T-helper 22 cell (primary cell): ENCODE results near the gene USP22.

Experiments used
- DNase-seq: peaks from one replicate; pipeline ENCODE4 v3.0.0-alpha.2; 2020; ENCODE audit warnings: low read depth

USP22 gene

DNA sequence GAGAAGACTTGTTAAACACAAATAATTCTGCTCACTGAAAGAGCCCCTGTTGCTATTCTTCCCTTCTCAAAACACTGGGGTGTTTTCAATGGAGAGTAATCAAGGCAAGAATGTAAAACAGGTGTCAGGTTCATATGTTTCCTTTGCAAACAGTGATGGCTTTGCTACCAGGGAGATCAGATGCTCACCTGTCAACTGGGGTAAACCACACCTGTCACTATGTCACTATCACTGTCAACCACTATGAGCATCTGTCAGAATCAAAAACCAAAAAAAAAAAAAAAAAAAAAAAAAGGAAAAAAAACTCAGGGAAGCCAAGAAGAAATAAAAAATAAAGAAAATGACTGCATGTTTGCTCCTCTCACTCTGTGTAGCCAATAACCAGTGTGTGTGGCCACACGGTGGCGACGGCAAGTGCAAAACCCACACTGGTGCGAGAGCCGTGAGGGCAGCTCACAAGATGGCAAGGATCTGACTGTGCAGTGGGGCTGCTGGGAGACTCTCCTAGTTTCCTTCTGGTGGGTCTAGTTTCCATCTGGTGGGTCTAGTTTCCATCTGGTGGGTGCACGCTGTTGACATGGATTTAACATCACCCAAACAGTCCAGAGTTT is 22.7 kb downstream of the USP22 start:
- no peak for DNase-seq

GRCh38 chr17:21018894-21019293 is 23.9 kb downstream of the USP22 start:
- DNase-seq, result no peak

GRCh38 chr17:21017861-21018260 is 24.9 kb downstream of the USP22 start:
- DNase-seq, result no peak

DNA sequence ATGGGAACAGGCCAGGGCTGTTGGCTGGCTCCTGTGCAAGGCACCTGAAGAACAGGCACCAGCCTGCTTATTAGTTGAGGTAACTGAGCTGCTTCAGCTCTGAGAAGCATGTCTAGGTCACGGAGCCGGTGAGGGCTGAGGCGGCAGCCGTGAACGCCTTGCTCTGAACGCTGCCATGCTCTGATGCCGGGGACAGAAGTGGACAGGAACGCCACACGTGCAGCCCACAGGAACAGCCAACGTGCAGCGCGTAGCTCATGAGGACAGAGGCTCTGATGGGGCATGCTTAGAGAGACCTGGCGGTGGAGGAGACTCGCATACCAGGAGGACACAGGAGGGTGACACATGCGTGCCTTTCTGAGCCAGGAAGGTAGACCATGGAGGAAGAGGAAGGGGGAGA is 25.6 kb downstream of the USP22 start:
- no peak for DNase-seq

DNA sequence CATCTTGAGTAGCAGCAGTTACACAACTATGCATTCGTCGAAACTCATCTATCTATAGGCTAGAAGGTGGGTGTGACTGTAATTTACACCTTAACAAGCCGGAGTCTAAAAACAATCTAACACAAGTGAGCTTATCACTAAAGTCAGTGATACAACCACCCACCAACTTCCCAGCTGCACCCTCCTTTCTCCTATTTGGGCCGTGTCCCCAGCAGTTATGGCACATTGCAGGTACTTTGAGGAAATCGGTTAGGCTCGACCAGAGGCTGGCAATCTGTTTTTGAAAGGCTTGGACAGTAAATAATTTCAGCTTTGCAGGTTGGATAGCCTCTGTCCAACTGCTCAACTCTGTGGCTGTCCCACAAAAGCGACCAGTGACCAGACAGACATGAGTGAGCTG is 26.0 kb downstream of the USP22 start:
- no peak for DNase-seq

DNA sequence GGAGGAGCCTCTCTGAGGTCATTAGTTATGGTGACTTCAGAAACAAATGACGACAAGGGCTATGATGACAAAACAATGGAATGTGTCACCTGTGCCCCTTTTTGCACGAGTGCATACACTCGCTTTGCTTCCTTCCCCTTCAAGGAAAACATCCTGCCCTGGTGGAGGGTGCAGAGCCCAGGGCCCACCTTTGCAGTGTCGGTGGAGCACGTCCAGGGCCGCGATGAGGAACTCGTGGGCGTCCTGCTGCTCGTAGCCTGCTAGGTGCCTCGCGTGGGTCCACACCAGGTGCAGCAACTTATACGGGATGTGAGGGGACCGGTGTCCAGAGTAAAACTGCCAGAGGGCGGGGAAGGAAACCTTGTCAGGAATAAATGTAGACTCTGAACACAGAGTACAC is 27.2 kb downstream of the USP22 start:
- no peak for DNase-seq

DNA sequence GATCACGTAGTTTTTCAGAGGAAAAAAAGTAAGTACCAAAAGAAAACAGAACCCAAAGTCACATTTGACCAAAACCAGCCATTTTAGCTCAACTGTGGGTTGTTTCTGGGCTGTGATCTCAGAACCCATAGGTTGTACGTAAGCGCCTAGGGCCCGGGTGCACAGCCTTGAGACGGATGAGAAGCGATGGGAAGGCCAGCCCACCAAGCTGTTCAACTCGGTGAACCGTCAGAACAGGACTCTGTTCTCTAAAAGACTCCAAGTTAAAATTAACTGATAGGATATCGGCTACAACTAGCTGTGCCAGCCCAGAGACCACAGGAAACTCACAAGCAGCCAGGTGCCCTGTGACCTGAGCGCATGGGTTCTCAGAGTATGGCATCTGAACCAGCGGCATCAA is 28.3 kb downstream of the USP22 start:
- no peak for DNase-seq

DNA sequence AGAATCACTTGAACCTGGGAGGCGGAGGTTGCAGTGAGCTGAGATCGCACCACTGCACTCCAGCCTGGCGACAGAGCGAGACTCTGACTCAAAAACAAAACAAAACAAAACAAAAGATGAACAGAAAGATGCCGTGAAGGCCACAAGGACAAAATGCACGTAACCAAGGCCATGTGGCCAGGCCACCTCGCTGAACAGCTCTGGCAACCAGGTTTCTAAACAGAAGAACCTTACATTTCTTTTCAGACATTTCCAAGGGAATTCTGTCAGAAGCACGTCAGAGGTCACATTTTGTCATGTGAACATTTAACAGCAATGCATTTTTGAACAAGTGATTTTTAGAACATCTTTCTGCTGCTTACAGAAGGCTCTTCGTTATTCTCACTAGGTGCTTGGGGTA is 28.8 kb downstream of the USP22 start:
- DNase-seq, result no peak

DNA sequence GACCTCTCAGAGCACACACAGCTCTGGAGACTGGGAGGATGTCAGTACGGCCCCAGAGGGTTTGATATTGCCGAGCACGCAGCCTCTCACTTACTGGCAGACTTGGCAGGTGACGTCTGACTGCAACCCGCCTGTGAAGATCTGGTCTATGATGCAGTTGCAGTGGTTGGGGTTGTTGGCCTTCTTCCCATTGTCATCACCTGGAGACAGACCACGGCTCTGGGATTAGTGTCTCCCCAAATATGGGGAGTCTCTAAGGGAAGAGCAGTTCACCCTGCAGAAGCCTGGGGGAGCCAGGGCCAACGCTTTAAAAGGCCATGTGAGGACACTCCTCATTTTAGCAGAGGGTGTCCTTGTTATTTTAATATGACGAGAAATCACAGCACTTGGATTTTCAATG is 30.1 kb downstream of the USP22 start:
- no peak for DNase-seq

DNA sequence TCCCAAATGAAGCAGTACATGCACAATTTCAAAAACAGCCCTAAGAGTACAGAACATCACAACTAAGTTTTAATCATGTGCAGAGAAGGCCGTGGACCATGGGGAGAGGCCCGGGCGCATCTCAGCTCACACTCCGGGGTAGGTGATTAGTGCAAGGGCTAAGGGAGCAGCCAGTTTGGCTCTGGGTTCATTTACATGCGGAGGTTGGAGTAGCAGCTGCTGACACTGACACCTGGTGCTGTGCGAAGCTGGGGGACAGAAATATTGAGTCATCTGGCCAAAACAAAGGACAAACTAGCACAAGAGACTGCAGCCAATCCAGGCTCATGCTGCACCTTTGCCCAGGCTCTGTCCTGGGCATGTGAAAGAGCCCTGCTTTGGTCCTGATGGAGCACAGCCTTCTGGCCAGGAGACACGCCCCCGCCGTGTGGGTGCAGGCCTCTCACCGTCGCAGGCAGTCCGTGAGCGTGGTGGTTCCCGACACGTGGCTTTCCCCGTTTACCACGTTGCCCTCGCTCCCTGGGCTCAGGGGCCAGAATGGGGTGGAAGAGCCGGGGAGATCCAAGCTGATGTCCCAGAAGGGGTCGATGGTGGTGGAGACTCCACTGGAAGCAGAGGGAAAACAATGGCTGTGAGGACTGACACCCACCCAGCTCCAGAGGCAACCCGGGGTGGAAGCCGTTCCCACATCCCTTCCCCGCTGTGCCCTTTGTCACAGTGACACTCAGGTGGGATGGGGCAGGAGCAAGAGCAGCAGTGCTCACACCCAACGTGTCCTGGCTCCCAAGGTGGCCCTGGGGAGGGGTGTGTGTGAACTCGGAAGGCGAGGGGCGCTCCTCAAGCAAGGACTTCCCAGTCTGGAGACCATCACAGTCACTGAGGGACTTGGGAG is 31.9 kb downstream of the USP22 start:
- no peak for DNase-seq

DNA sequence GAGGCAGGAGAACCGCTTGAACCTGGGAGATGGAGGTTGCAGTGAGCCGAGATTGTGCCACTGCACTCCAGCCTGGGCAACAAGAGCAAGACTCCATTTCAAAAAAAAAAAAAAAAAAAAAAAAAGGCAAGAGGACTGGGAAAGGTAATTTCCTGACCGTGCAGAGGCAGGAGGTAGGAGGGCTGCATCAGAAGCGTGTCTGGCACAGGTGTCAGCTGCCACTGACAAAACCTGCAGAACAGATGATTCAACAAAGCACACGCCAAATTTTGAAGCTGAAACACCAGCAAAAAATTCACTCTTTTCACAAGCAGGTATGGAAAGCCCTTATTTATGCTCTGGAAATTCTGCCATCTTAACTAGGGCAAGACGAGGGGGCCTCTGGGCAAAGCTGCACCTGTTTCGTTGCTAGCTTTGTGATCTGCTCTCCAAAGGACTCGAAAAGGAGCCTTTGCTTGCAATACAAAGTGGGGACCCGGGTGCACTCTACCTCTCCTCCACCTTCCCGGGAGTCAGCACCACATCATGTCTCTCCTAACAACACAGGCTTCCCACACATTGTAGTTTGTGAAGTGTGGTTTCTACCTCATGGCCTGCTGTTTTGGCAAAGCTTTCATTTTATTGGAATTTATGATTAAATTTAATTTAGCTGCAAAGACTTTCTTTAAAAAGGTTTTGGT is 33.7 kb downstream of the USP22 start:
- no peak for DNase-seq

DNA sequence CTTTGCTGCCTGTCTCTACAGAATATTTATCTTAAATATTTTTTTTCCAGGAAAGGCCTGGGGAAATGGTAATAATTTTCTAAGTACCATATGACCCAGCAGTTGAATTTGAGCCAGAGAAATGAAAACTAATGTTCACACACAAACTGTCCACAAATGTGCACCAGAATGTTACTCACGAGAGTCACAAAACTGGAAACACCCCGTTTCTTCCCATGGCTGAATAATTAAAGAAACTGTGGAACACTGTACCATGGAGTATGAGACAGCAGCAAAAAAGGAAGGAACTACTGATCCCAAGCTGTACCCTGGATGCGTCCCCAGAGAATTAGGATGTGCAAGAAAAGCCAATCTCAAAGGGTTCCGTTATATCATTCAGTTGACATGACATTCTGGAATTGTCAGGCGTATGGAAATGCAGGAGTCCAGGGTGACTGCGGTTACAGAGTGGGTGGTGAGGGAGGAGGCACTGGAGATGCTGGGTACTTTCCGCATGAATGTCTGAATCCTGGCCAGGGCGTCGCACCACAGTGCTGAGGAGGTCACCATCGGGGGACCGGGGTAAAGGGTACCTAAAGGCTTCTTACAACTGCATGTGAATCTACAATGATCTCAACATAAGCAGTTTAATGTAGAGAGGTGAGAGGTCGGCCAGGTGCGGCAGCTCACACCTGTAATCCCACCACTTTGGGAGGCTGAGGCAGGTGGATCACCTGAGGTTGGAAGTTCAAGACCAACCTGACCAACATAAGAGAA is 34.5 kb downstream of the USP22 start:
- no peak for DNase-seq

DNA sequence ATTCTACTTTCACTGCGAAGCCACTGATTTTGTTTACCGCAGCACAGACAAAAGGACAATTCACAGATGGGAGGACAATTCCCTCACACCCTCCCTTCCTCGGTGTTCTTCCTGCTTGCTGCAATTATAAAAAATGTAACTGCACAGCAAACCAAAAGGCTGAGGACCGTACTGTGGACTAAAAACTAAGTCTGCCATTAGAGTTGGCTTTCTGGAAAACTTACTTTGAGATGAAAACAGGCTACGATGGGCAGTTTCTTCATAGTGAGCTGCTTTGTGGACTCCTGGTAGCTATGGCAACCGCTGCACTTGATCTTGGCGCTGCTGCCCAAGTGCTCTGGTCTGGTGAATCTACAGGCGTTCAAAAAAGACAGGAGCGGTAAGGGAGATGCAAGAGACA is 35.2 kb downstream of the USP22 start:
- no peak for DNase-seq

DNA sequence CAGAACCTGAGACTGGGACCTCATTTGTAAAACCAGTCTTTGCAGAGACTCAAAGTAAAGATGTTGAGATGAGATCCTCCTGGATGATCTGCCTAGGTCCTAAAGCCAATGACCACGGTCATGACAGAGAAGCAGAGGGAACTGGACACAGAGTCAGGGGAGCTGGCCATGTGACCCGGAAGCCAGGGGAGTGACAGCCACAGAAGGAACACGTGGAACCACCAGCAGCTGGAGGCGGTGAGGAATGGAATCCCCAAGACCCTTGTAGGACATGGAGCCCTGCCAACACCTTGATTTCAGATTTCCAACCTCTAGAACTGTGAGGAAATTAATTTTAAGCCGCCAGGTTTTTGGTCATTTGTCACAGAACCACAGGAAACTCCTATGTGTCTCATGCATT is 37.0 kb downstream of the USP22 start:
- no peak for DNase-seq

- DNase-seq, result no peak
Measured at GRCh38 chr17:21005367-21005766, 37.4 kb downstream of the USP22 start.

DNA sequence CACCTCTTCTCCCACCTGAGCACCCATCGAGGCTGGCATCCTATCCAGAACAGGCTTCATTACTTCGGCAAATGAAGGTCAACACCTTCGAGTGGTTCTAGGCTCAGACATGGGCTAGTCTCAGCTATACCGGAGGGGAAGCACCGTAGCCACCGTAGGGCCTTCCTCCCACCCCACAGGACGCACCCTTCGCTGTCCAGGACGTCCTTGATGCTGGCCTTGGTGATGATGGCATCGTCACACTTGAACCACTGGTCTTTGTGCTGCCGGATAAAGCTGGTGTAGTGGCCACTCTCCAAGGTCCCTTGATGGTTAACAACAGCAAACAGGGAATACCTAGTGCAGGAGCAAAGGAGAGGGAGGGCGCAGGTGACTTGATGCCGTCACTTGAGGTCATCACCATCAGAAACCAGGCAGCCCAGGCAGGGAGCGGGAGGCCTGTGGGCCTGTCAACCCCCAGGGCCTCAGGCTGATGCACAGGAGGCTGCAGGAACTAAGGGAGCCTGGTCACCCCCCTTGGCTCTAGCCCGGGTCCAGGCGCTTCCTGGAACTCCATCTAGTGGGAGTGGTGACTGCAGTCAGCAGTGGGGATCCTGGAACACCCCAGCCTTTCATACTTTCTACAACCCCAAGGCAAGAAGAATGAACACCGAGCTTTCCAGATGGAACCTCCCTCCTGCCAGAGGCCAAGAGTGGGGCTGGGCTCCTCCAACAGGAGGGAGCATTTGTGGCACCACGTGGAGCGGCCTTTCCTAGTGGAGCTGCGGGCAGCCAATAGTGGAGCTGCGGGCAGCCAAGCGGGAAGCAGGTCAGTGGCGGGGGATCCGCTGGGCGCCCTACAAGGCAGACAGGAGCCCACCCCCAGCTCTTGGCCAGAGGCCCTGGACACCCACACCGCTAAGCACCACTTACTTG is 38.5 kb downstream of the USP22 start:
- no peak for DNase-seq

DNA sequence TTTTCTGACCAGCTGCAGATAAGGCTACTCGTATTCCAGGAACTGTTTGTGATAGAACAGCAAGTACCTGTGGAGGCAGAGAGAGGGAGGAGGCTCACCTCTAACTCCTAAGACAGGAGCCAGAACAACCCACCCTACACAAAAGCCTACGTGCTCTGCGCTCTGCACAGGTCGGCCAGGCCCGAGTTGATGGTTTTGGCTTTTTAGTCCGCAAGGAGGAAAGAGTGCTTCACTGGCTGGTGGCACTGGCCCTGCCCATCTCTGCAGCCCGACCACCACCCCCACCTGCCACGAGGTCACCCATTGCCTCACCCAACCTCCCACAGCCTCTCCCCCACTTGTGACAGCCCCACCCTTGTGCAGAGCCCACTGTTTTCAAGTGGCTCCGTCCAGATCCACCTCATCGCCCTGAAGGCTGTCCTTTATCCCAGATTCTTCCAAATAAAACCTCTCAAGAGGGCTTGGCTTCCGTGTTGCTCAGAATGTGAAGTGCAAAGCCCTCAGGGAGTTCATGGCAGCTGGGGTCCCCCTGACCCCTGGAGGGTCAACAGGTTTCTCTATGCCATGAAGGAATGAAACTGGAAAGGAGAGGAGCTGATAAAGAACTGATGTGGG is 39.7 kb downstream of the USP22 start:
- no peak for DNase-seq

GRCh38 chr17:21002309-21003006 is 40.4 kb downstream of the USP22 start:
- no peak for DNase-seq

DNA sequence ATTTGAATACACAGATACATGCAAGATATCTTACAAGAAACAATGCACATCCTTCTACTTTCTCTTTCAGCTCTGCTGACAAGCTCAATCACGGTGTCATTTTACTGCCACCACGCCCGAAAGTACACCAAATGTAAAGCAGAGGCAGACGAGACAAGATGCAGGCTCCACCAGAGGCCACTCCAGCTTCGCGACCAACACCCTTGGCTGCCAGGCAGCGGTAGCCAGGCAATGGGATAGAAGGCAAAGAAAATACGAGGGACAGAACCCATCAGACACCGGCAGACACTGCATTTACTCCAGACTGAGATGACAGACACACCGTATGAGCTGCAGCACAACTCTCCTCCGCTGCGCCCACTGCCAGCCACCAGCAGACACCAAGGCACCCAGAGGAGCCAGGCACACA is 41.0 kb downstream of the USP22 start:
- DNase-seq, result no peak

DNA sequence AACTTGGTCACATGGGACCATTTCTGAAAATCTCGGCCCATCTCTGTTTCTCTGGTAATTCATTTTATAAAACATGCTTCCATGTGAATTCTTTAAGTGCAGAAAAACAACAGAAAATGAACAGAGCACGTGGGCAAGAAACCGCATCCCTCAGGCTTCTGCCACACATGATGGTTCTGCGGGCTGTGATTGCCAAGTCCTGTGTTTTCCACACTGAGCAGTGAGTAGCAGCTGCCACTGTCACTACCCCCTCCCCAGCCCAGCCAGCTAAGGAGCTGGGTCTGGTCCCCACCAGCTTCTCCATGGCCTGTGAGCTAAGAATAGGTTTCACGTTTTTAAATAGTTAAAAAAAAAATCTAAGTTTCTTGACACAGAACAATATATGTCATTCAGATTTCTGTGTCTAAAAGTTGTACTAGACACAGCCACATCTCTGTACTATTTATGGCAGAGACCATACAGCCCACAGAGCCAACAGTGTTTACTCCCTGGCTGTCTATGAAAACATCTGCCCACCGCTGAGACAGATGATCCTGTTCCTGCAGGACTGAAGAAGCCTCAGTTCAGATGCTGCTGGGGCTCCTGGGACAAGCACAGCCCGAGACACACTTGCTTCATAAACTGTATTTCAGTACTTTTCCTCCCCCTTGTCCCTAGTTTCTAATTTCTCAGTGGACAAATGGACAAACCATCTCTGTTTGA is 41.5 kb downstream of the USP22 start:
- DNase-seq, result no peak
